Caki2 (cell line): ENCODE measurements around the gene CPNE6. TPM values are rescaled to one million over a fixed set of nuclear protein-coding genes. Genes with fewer than 3 reads are reported as not detected.
A peak's percentile ranks its signal among the peaks of the same experiment; 100 is the strongest.
"Not testable (repeated sequence)": the region's sequence is repeated elsewhere in the genome, so short reads cannot be mapped to it uniquely, and the experiment has no call there.

Source experiments
- DNase-seq: peaks from one replicate; pipeline ENCODE4 v3.0.0-alpha.2; 2015; ENCODE audit warnings: low read depth
- in situ Hi-C: cut with HindIII; loops from 2 replicates; pipeline ENCODE4 v1.10.0; 2016; ENCODE audit warnings: low sequenced_read_pairs, low pct_unique_long_range_greater_than_20kb, mixed read lengths
- total RNA-seq: library from RNA; depleted of rRNA; stranded (reverse); fragments of >200 nt; shearing (Covaris generic); gene quantifications from 2 replicates; pipeline ENCODE4 v1.2.3, GENCODE V29; 2014; ENCODE audit warnings: low replicate concordance; rRNA removed

Gene CPNE6
- total RNA-seq: 0.07 TPM in 1 of 2 replicates, not detected in the other

- in situ Hi-C loops: no loop called here
- no peak for DNase-seq
These were observed at the start of gene CPNE6 for GRCh38 chr14:24071144-24071697. Gene CPNE6, plus strand, starts transcription at chr14:24071562. Its CDS starts 1,375 bp downstream, at chr14:24072937.

- in situ Hi-C loops, DNase-seq: not testable (repeated sequence)
These were observed 46.4 kb upstream of the CPNE6 start for GRCh38 chr14:24024939-24025418.

GRCh38 chr14:24029687-24030086 is 41.7 kb upstream of the CPNE6 start:
- DNase-seq, in situ Hi-C loops: not testable (repeated sequence)

- DNase-seq, in situ Hi-C loops: not testable (repeated sequence)
These were observed 40.0 kb upstream of the CPNE6 start for GRCh38 chr14:24031331-24031730.

- in situ Hi-C loops: no loop called here
- DNase-seq: no peak
These were observed 38.5 kb upstream of the CPNE6 start for GRCh38 chr14:24032727-24033418.

GRCh38 chr14:24035769-24036168 is 35.6 kb upstream of the CPNE6 start:
- in situ Hi-C loops, DNase-seq: not testable (repeated sequence)

GRCh38 chr14:24036169-24036962 is 35.0 kb upstream of the CPNE6 start:
- DNase-seq: peak; percentile 80
- in situ Hi-C loops: no loop called here

- DNase-seq, in situ Hi-C loops: not testable (repeated sequence)
These were observed 34.3 kb upstream of the CPNE6 start for GRCh38 chr14:24036963-24037657.

DNA sequence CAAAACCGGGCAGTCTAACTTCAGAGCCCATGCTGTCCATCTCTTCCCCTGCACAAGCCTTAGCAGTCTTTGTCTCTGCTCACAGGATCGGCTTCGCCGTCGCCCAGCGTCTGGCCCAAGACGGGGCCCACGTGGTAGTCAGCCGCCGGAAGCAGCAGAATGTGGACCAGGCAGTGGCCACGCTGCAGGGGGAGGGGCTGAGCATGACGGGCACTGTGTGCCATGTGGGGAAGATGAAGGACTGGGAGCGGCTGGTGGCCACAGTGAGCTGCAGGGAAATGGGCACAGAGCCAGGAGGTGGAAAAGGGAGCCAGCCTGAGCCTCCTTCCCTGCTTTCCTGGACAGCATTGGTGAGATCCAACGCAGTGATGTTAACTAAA is 33.7 kb upstream of the CPNE6 start:
- in situ Hi-C loops: no loop called here
- no peak for DNase-seq

- DNase-seq: no peak
- in situ Hi-C loops: no loop called here
These were observed 32.7 kb upstream of the CPNE6 start for GRCh38 chr14:24038686-24039085.

- in situ Hi-C loops: no loop called here
- no peak for DNase-seq
These were observed 30.7 kb upstream of the CPNE6 start for GRCh38 chr14:24040692-24041091.

DNA sequence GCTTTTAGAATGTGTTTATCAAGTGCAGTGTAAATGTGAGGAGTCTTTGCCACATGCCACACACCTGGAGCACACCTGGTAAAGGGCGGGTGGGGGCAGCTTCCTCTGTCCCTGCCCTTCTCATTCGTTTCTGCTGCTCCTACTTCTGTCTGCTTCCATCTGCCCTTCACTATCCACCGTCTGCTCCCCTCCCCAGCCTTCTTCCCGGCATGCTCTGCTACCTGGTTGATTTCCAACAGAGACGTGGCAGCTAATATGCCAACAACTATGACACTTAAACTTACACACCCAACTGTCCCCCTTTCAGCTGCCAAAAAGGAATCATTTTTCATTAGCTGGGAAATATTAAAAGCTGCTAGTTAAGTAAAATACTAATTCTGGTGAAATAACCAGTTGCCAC is 28.6 kb upstream of the CPNE6 start:
- no peak for DNase-seq
- in situ Hi-C loops: no loop called here

- in situ Hi-C loops, DNase-seq: not testable (repeated sequence)
These were observed 22.4 kb upstream of the CPNE6 start for GRCh38 chr14:24049002-24049401.

DNA sequence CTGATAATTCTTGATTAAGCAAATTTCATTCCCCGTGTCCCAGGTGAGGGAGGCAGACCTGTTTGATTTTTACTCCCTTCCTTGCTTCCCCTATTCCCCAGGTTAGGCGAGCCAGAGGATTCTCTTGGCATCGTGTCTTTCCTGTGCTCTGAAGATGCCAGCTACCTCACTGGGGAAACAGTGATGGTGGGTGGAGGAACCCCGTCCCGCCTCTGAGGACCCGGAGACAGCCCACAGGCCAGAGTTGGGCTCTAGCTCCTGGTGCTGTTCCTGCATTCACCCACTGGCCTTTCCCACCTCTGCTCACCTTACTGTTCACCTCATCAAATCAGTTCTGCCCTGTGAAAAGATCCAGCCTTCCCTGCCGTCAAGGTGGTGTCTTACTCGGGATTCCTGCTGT is 20.6 kb upstream of the CPNE6 start:
- in situ Hi-C loops, DNase-seq: not testable (repeated sequence)

- in situ Hi-C loops: no loop called here
- DNase-seq: no peak
These were observed 20.1 kb upstream of the CPNE6 start for GRCh38 chr14:24051176-24051788.

DNA sequence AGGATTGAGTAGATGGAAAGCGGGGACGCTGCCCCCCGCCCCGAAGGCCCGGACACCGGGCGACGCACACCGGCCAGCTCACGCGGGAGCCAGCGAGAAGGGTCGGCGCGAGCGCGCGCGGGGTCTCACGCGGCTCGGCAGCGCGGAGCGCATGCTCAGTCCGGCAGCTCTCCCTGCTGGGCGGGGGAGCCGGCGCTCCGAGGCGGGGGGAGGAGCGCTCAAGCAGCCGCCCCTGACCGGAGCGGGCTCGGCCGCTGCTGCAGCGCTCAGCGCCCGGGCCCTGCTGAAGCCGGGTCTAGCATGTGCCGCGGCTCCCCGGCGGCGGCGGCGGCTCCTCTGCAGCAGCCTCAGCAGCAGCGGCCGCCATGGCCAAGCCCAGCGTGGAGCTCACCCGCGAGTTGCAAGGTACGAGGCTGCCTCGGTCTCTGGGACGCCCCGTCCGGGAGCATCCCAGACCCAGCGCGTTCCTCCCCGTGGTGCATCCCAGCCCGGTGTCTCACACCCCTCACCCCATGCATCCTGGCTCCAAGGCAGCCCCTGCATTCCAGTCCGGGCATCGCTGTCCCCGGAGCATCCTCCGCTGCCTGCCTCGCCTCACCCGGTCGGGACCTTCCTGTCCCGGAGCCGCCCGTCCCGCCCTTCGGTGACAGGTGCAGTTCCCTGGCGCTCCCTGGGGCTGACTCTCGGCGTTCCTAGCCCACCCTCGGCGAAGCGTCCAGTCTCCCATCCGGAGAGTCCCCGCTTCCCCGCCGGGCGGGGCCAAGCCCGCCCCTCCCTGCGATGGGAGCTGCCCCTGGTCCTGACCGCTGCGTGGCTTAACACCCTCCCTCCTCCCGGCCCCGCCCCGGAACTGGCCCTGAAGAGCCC is 19.3 kb upstream of the CPNE6 start, which contains the start of gene CARMIL3:
TSS of gene CARMIL3 (plus strand) at position 221 of the 867 bp plus-strand sequence. CDS start at position 366, 145 bp downstream.
- peak; percentile 58 for DNase-seq
- in situ Hi-C loops: no loop called here
